Germinal center (tissue), 1 donor: ENCODE measurements around the gene OSBPL2.

ENCODE experiments used
- DNase-seq: peaks from one replicate; pipeline ENCODE4 v3.0.0; 2012; ENCODE audit warnings: mixed read lengths, low spot score

Gene OSBPL2

DNA sequence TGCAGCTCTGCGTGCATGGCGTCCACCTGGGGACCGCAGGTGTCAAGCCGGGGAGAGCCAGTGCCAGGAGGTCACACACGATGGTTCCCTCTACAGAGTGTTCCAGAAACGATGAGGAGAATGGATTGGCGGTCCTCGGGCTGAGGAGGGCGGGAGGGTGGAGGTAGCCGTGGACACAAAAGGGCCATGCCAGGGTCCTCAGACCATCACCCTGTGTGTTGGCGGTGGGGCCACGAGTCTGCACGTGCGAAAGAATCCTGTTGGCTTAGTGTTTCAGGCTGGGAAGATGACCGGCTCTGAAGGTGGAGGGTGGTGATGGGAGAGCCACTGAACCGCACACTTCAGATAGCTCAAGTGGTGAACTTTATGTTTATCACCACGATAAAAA lies 31.9 kb upstream of the OSBPL2 start:
- DNase-seq: no peak

DNA sequence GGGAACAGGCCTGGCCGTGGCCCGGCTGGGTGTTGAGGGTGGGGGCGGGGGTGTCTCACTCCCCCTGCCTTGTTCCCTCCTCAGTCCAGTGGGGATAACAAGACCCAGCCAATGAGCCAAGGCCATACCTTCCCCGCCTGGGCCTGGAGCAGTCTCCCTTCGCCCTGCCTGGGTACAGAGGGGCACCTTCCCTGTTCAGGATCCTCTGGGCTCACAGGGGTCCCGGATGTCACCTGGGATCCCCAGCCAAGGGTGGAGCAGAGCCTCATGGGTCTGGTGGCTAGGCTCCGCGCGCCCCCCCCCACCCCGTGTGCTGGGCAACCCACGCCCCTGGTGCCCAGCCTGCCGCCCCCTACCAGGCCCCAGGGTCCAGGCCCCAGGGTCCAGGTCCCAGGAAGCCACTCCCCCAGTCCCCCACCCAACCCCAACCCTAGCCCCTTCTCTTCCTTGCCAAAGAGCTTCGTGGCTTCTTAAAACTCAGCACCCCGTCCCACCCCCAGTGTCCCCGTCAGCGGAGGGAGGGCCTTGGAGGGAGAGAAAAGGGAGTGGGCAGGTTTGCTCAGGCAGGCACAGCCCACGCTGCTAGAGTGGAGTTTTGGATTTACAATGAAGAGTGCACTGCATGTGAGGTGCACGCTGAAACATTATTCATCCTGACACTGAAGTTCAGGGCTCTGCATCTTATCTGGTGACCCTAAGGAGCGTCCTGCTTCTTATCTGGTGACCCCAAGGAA lies 30.1 kb upstream of the OSBPL2 start:
- DNase-seq: no peak

DNA sequence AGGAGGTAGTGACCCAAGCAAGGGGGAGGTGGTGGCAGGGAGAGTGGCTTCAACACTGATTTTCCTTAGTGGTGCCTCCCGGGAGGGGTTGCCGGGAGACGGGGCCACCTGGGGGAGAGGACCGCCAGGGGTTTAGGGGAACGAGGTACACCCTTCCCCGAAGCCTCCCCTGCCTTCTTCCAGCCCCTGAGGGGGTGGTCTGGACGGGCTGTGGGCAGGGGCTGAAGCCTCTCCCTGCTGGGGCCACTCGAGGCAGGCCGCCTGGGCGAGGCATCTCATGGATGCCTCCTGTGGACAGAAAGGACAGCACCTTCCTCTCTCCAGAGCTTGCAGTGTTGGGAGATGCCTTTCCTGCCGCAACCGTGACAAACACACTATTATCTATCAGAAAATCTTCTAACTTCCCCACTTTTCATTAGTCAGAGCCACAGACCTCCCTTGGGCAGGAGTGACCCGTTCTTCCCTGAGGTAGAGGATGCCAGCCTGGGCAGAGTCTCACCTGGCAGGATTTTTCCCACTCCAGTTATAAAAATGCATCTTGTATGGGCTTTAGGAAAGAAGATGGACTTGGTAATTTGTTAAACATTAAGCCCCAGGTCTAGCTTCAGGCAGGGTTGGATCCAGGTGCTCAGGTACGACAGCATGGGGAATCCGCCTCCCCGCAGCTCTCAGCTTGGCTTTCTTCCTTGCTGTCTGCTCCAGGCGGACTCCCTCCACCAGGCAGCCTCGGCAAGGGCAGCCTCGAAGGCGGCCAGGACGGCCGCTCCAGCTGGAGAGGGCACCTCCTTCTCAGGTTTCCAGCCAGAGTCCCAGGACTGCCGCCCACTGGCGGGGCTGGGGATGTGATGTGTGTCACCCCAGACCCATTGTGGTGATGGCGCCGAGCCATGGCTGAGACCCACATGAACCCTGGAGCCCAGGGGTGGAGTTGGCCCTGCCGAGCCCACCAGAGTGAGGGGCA lies 29.2 kb upstream of the OSBPL2 start:
- no peak for DNase-seq

DNA sequence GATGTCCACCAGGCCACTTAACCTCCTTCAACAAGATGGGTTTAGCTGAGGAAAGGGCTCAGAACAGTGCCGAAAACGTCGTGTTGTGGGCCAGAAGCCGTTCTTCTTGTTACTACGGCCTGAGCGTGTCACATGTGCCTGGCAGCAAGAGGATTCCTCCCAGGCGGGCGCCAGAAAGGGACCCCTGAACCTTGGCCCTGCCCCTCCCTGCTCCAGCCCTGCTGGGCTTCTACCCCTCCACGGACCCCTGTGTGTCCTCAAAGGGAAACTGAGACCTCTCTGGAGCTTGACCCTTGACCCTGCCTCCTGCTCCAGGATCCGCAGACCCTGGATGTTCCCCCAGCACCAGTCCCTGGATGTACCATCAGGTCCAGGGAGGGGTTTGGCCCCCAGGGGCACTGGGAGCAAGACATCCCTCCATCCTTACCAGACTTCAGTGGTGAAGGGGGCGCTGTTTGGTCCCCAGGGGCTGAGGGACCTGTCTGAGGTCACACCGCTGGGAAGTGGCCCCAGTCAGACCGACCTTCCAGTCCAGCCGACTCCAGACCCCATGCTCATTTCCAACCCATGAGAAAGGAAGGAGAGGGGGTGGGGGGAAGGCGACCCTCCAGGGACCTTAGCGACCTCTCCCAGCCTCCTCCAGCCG lies 28.3 kb upstream of the OSBPL2 start:
- DNase-seq: no peak

DNA sequence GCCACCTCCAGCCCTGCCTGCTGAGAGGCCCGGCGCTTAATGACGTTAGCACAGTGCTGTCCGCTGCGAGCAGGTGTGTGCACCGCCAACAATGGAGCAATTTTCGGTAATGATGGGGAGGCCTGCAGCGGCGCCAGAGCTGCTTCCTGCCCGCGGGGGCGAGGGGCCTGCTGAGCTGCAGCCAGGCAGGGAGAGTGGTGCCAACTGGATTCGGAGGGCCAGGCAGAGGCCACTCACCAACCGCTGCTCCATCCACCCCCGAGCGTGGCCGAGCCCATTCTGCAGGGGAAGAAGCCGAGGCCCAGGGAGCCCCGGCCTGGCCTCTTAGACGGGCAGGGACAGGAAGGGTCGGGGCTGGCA lies 27.8 kb upstream of the OSBPL2 start:
- DNase-seq: no peak

DNA sequence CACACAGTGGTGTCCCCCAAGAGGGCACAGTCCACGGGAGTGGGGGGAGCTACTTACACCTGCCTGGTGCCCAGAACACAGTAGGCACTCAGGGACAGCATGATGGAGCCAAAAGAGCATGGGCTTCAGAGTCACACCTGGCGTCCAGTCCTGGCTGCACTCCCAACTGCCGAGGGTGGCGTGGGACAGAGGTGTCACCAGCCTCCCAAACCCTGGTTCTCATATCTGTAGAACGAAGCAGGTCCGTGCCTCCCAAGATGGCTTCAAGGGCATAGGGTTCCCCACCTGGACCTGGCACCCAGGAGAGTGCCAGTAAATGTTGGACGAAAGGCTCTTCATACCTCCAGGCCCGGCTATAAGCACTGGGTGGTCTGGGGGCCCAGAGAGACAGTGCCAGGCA lies 27.1 kb upstream of the OSBPL2 start:
- no peak for DNase-seq

DNA sequence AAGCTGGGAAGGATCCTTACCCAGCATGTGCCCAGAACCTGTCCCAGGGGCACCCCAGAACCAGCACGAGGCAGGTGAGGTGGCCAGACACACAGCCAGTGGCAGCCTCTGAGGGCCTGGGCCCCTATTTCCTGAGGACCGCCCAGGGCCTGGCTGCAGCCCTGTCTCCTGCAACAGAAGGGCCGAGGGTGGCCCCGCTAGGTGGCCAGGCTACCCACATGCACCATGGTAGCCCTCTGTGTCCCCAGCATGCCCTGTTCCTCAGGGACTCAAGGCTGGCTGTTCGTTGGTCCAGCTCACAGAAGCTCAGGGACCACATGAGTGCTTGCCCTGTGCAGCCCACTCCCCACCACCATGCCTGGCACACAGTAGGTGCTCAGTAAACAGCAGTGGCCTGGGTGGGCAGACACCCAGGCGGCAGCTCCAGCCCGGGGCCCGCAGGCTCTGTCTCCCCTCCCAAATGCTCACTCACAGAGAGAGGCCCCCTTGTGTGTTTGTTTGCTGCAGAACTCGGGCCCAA lies 26.5 kb upstream of the OSBPL2 start:
- DNase-seq: no peak

DNA sequence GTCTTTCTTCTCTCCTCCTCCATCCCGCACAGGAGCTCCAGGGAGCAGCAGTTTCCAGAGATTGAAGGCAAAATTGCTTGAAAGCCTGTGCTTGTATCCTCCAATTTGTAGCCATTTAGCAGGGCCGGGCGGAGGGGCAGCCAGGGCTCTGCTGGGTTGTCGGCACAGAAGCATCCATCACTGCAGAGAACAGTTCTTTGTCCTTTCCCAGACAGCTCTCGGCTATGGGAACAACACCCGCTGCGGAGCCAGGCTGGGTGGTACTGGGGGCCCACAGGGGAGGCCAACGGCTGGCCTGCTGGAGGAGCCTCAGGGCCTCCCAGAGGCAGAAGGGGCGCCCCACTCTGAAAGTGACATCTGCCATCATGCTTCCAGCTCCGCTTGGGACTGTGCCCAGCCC lies 26.0 kb upstream of the OSBPL2 start:
- DNase-seq: no peak

DNA sequence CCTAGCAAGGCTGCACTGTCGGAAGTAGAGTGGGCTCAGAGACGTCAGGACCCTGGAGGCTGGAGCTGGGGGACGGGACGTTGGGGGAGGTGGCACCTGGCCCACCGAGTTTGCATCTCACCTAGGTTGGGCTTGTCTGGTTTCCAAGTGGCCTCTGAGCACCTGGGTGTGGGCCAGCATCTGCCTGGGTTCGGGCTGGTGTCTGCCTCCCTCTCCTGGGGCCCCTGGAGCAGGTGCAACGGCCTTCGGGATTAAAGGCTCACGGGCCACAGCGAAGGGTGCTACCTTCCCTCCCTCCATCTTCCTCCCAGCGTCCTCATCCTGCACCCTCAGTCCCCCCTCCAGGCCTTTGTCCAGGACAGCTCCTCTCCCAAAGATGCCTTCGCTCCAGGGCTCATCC lies 24.3 kb upstream of the OSBPL2 start:
- DNase-seq: no peak

DNA sequence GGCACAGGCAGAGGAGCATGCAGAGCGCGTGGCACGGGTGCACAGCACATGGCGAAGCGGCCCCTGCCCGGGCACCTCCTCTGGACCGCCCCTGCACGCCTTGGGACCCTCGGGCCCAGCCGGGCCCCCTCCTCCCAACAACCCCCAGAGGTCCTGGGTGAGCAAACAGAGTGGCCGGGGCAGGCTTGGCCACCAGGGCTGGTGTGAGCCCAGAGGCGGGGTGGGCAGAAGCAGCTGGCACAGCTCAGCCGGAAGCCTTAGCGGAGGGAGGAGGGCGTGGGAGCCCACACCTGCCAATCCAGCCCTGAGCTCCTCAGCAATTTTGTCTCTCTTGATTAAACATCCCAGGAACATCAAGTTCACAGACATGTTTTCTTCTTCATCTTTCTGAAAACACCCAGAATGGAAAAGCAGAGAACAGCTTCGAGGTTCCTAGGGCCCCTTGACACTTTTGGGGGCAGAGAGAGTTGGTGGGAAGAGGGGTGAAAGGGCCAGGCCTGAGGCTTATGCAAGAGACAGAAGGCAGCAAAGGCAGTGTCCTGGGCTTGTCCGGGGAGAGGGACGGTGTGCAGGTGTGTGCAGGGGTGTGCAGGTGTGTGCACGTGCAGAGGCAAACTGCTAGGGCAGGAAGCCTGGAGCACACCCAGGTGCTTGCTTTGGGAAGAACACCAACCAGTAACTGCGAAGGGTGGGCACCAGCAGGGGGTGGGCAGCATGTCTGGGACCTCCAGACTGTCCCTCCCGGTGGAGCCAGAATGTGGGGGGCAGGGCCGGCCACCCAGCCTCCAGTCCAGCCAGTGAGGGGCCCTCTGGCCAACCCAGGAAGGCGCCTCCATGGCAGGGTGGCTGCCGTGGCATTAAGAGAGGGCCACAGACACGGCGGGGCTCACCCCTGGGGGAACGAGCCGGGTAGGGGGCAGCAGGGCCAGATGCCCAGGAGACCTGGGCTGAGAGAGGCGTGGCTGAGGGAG lies 23.0 kb upstream of the OSBPL2 start:
- DNase-seq: no peak

DNA sequence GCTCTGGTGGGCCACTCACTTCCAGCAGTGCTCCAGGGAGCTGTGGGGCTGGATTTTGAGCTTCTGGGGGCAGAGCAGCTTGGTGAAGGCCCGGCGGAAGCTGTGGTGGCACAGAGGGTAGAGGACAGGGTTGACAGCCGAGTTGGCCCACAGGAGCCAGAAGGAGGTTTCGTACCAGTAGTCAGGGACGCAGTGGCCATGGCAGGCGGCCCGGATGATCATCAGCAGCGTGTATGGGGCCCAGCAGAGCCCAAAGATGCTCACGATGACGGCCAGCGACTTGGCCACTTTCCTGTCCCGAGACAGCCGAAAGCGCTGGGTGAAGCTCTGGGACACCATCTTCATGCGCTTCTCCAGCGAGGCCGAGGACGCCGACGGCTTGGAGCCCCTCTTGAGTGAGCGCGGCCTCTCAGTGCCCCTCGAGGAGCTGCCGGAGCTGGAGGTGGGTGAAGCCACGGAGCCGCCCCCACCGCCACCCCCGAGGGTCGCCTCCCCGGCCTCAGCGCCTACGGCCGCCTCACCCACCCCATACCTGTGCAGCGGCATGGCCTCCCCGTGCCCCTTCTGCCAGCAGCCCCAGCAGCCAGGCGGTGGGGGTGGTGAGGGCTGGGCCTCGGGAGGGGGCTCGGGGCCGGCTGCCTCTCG lies 22.2 kb upstream of the OSBPL2 start:
- no peak for DNase-seq

DNA sequence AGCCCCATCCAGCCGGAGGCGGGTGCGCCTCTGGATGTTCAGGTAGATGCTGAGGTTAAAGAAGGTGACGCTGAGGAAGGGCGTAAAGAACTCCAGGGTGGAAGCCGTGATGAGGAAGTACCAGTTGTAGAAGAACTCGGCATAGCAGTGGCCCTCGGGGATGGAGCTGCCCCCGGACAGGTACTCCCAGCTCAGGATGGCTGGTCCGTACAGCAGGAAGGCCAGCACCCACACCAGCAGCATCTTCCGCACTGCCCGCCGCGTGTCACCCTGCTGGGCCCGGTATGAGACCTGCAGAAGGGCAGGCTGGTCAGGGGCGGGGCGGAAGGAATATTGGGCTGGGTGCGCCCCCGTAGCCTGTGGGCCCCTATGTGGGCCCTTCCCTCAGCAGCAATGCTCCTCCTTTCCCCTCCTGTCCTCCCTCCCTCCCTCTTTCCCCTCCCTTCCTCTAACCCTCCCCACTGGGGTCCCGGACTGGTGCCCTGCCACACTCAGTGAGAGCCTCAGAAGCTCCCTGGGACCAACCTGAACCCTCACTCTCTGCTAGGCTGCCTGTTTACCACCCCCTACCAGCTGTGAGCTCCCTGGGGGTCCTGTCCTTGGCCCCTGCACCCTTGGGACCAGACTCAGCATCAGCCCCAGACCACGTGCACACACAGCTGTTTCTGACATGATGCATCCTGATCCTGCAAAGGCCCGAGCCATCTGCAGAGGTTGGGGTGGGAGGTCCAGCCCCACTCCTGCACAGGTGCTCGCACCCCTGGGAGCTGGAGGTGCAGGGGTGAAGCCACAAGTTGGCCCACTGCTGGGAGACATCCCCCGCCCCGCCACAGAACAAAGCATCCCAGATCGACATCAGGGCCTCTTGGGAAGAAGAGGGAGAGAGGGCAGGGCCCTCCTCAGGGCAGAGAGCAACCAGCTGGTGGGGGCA lies 21.4 kb upstream of the OSBPL2 start:
- no peak for DNase-seq

DNA sequence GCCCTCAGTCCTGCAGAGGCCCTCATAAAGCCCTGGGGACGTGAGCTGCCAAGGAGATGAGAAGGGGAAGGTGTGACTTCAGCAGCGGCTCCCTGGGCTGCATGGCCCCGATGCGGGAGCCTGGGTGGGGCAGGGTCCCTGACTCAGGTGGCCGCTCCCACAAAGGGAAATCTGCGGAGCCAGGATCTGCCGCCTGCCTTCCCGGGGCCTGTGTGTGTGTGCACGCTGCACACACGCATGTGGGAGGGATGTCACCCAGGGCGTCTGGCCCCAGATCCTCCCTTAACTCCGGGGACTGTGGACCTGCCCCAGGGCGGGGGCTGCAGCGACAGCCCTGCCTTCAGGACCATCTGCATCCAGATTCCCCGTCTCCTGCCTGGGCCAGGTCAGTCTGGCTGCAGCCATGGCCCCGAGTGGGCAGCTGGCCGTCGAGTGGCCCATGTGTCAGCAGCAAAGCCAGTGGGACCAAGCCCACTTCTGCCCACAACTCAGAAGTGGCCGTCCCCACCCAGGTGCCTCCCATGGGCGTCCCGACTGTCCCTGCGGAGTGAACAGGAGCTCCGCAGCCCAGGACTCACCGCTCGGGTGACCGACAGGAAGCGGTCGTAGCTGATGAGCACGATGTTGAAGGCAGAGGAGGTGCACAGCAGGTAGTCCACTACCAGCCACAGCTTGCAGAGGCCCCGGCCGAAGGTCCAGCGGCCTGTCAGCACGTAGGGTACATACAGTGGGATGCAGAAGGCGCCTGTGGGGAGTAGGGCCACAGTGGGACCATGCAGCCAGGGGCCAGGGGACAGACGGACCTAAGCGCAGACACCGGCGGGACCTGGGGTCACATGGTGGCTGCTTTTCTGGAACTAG lies 20.2 kb upstream of the OSBPL2 start:
- DNase-seq: no peak

DNA sequence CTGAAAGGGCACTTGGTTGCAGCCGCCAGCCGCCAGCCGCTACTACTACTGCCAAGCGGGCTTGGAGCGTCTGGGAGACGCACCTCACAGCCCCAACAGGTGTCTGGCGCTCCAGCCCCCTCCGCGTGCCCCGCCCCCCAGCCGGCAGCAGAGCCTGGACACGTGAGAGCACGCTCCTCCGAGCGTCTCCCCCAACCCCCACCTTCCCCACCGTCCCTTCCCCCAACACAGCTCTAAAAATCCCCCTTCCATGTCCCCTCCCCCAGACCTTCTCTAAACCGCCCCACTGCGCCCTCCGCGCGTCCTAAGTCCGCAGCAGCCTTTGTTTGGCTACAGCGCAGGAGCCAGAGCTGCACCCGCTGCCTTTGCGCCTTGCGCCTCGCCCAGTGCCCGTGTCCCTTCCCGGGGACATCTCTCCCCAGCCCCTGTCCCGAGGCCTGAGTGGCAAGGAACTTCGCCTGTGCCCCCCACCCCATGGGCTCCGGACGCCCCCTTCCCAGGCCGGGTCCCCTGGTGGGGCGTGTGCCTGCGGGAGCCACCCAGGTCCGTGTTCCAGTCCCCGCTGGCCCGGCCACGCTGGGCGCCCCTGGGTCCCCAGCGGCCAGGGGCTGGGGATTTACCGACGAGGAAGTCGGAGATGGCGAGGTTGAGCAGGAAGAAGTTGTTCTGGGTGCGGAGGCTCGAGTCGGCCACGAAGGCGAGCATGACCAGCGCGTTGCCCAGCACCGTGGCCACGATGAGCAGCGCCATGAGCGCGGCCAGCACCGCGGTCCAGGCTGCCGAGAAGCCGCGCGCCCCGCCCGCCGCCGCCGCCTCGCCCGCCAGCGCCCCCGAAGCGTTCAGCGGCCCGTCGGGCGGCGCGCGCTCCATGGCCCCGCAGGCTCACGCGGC lies 19.0 kb upstream of the OSBPL2 start:
- no peak for DNase-seq

DNA sequence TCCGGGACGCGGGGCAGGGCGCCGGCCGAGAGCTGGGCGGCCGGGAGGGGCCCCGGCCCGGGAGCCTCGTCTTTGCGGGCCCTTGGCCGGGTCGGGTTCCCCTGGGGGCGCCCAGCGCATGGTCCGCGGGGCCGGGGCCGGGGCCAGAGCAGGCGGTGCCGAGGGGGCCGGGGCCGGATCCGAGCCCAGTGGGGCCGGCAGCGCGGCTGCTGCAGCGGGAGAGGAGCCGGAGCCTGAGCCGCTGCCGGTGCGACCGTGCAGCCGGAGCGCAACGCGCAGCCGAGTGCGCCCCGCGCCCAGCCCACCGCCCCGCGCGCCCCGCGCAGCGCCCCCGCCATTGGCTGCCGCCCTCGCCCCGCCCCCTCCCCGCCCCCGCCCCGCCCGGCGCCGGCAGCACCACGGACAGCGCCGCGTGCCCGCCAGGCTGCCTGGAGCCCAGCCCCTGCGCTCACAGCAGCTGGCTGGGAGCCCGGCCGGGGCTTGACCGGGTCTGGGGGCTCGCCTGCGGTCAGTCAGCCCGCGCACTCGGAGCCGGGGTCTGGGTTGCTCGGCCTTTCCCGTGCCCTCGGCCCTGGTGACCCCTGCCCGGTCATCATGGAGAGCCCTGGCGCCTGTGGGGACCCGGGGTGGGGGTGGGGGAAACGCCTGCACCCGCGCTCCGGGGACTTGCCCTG lies 18.2 kb upstream of the OSBPL2 start, which contains the start of gene HRH3:
HRH3 (minus strand) TSS at position 287 of the 674 bp plus-strand sequence. CDS start 308 bp downstream, outside the sequence.
- DNase-seq: peak; percentile 80

DNA sequence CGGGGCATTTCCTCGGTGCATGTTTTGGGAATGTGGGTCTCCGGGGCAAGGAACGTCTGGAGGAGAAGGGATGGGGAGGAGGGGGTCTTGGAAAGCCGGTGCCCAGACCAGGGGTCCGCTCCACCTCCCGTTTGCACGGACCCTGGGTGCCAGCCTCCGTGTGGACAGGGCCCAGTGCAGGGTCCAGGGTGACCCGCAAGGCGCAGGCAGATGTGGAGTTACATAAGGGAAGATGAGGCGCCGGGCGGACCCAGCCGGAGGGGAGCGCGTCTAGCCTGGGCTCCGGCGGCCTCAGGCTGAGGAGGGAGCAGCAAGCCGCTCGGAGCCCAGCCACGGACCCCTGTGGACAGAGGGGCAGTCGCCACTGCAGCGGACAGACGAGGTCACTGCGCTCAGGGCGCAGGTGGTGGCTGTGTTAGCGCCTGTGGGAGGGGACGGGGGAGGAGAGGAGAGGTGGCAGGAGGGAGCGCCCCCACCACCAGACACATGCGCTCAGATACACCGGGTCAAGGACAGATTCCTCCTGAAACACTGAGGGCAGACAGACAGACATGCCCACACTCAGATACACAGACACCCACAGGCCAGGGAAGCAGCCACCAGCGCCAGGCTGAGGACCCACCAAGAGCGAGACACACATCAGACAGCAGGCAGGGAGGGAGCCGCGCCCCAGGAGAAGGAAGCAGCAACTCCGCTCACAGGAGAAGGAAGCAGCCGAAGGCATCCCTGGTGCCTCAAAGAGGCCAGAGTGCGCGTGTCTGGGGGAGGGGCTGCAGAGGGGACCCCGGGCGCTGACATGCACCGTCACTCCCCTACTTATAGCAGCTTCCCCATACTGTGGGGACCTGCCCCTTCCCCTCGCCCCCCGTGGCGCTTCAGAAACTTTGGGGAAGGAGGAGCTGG lies 17.4 kb upstream of the OSBPL2 start:
- no peak for DNase-seq
